HG02973 (cell line): Measurements from ENCODE around the gene TLR6.

Experiments used
- ATAC-seq: cut with Tn5 transposase; IDR thresholded peaks from one replicate; pipeline ENCODE4 v1.9.1; 2021; ENCODE audit warnings: moderate library complexity; ENCODE audit not compliant: unreplicated experiment

The TLR6 gene

DNA sequence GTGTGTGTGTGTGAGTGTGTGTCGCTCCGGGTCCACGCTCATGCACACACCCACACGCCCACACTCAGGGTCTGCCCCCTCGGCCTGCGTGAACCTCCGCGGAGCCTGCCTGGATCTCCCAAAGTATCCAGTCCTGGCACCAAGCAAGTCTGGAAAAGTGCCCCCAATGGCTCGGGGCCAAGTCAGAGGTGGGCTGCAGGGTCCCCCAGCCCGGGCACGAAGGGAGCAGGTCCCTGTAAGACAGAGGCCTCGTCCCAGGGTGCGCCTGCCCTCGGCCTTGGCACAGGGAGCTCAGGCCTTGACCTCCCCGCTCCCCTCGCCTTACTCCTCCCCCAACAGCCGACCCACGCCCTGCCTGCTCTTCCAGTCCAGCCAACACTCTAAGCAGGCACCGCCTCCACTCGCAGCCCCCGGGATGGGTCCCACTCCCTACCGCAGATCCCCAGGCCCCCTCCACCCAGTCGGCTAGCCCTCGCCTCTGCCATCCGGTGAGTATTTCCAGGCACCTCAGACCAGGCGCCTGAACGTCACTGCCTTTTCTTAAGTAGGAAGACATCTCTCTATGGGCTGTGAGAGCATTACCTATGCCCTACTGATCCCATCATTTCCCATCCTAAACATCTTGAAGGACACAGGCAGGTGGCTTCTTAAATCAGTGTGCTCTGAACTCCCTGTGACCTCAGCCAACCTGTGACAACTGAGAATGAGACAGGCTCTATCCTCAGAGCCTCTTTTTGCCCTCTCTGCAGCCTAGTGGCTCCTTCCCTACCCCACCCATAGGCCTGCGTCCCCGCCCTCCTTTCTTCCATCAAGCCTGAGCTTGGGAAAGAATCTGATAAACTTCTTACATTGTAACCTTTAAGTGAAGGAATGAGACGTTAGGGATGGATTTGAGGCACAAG is 11.7 kb upstream of the TLR6 start:
- ATAC-seq: no peak

DNA sequence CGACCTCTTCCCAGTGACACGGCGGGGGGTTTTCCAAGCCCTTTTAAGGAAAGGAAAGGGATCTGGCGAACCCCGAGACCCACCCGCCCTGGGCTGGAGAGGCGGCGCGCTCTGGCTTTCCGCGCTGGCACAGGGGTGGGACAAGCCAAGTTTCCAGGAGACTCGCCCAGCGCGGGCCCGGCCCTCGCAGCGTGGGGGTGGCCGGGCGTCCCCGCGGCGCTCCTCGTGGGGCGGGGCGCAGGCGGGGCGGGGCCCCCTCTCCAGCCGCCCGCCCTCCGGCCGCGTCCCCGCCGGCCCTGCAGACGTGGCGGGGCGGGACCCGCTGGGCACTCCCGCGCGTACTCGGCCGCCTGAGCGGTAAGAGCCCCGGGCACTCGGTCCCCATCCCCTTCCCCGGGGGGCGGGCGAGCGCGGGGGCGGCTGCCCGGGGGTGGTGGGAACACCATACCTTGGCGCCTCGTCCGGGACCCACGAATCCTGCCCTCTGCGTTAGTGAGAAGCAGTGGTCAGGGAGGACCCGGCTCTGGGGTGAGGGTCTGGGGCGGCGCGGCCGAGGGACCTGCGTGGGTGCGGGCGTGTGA is 11.0 kb upstream of the TLR6 start, which contains the start of gene FAM114A1:
TSS of gene FAM114A1 (plus strand) at position 329 of the 581 bp plus-strand sequence. CDS start 10,273 bp downstream, outside the sequence.
- ATAC-seq: peak; percentile 86

DNA sequence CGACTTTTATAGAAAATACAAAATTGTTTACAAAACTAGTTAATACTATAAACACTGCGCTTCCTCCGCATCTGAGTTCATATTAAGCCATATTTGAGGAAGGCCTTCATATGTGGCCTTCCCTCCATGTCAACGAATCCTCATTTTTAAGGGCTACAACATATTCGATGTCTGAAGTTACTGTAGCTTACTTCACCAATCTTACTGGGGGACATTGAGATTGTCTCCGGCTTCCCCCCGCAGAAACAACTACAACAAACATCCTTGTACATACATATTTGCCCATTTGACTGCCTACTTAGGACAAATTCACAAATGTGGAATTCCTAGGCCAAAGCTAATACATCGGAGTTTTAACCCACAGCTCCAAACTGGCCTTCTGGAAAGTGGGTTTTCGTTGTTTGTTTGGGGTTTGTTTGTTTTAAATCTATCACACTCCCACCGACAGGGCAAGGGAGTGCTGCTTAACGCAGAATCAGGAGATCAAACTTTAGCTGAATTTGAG is 10.4 kb upstream of the TLR6 start:
- ATAC-seq: peak; percentile 25

GRCh38 chr4:38865445-38865844 is 8.8 kb upstream of the TLR6 start:
- no peak for ATAC-seq

GRCh38 chr4:38861791-38862190 is 5.2 kb upstream of the TLR6 start:
- ATAC-seq: no peak

- no peak for ATAC-seq
These were observed 4.3 kb upstream of the TLR6 start for GRCh38 chr4:38860788-38861424.

DNA sequence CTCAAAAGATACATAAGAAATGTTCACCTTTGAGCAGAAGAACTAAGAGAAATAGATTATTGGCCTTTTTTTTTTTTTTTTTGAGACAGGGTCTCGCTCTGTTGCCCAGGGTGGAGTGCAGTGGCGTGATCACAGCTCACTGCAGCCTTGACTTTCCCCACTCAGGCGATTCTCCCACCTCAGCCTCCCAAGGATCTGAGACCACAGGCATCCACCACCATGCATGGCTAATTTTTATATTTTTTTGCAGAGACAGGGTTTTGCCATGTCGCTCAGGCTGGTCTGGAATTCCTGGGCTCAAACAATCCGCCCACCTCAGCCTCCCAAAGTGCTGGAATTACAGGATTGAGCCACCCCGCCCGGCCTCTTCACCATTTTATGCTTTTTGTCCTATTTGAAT is 2.9 kb upstream of the TLR6 start:
- ATAC-seq: no peak

DNA sequence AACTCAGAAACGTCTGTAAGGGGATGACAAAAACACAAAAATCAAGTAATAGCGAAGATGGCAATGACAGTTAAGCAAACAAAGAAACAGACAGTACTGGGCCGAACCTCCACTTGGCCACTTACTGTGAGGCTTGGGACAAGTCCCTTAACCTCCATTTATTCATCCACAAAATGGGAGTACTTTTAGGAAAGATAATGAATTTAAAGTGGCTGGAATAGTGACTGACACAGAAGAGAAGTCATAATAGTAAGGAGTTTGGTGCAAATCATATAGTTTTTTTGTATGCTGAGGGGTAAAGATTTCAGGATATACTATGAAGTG is 1.4 kb upstream of the TLR6 start:
- no peak for ATAC-seq

DNA sequence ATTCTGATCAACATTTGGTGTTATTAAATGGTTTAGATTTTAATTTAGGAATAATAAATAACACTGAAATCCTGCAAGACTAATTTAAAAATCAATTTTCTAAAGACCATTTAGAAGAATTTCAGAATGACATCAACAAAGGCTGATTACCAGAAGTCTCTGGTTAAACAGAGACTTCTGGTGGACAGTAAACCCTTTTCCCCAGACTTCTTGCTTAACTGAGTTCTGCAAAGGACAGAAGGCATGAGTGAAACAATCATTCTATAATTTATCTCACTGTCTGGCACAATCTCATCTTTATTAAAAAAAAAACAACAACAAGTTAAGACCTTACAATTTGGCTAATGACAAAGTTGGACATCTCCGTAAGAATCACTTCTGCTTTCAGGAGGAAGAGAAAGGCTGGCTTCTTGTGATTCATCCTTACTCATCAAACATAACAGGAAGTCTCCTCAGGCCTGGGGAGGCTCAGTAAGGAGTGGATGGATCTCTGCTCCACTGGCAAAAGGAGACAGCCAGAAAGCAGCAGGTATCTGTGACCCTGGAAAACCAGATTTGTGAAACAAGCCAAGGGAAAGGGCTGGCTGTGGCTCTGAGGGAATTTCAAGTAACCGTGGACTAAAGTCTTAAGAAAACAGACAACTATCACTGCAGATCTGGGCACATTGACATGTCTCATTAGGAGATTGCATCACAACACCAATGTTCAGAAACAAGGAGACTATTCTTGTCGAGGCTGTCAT is 908 bp upstream of the TLR6 start:
- peak; percentile 72 for ATAC-seq

GRCh38 chr4:38856046-38856445 is 571 bp downstream of the TLR6 start:
- ATAC-seq: no peak

DNA sequence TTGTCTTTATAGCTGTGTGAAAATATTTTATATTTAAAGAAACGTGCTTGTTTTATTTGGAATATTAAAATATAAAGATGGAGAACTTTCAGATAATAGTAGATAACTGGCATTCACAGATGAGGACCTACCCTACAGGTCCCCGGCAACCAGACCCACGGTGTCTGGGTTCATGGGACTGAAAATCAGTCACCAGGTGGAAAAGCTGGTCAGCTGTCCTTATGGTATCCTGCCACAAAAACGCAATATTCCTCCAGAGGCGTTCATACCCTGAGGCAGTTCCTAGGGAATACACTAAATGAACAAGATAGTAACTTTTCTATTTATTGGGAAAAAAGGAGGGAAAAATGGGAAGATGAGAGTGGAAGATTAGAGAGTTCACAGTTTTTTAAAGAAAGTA is 1.2 kb downstream of the TLR6 start:
- ATAC-seq: no peak

DNA sequence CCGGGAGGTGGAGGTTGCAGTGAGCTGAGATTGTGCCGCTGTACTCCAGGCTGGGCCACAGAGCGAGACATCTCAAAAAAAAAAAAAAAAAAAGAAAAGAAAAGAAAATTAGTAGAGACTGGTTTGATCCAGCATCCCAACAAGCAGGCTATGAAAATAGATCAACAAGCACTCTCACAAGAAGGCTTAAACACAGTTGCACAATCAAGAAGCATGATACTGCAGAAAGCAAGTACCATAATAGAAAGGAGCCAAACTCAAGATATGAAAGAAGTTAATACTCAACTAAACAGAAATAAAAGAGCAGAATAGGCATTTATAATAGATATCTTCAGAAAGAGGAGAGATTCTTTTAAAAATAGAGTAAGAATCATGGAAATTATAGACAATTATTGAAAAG is 10.6 kb downstream of the TLR6 start:
- no peak for ATAC-seq

DNA sequence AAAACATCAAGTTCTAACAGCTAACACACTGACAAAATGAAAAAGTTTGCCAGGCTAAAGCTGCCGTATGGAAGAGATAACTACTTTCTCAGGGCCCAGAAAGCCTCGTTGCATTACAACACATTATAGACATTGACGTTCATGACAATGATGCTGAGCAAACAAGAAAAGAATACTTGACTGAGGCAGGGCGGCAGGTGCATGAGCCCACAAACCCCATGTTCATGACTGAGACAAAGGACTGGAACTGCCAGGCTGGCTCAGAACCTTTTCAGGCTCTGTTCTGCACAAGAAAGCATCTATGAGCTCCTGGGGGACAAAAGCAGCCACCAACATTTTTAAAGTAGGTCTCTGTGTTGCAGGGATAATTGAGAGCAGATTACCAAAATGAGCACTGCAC is 13.6 kb downstream of the TLR6 start:
- ATAC-seq: no peak

DNA sequence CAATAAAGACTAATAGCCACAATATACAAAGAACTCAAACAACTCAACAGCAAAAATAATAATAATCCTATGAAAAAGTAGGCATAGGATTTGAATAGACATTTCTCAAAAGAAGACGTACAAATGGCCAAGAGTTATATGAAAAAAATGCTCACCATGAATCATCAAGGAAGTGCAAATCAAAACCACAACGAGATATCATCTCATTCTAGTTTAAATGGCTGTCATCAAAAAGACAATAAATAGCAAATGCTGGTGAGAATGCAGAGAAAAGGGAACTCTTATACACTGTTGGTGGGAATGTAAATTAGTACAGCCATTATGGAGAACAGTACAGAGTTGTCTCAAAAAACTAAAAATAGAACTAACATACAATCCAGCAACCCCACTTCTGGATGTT is 18.8 kb downstream of the TLR6 start:
- no peak for ATAC-seq

- ATAC-seq: no peak
These were observed 19.3 kb downstream of the TLR6 start for GRCh38 chr4:38837334-38837733.

GRCh38 chr4:38834570-38834969 is 22.0 kb downstream of the TLR6 start:
- no peak for ATAC-seq

DNA sequence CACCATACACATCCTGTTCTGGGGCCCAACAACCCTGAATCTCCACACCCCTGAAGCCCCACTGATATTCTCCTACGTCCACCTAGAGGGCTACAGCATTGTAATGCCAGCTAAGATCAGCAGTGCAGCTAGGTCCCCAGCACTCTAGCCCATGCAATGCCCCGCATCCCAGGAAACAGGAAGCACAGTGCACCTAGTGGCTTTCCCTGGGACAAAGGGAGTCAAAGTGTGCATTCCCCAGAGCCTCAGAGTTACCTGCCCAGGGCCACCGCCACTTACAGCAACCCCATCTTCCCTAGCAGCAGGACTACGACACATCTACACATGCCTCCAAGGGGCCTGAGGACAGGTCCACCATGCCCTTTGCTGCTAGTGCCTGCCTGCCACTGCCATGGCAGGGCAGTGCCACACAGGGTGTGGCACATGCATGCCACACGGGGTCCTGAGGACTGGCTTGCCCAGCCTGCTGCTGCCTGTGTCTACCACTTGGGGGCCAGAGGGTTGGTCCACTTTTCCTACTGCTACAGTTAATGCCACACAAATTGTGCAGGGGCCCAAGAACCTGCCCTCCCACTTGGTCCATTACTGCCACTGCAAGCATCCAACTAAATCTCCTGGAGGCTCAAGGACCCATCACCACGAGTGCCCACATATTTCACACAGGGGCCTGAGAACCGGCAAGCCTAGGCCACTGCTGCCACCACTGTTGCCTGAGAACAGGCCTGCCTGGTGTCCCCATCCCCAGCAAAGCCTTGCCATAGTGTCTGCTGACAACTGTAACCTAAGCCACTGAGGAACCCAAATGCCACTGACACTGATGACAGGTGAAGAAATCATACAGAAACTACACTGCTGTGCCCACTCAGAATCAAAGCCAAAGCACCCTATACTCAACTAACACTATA is 23.7 kb downstream of the TLR6 start:
- no peak for ATAC-seq

DNA sequence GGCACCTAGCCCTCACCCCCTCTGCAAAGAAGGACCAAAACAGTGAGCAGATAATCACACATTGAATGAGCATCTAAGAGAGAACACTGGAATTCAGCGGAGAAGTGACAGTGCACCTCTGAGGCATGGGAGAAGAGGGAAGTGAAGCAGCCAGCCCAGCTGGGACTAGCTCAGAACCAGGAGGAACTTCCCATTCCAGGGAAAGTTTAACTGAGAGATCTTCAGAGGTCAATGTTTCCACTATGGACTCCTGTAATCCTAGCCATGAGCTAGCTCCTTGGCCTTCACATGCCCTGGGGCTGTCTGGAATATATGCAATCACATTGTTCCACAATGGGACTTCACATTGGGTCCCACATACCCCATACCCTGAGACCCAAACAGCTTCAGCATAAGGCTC is 24.4 kb downstream of the TLR6 start:
- no peak for ATAC-seq

DNA sequence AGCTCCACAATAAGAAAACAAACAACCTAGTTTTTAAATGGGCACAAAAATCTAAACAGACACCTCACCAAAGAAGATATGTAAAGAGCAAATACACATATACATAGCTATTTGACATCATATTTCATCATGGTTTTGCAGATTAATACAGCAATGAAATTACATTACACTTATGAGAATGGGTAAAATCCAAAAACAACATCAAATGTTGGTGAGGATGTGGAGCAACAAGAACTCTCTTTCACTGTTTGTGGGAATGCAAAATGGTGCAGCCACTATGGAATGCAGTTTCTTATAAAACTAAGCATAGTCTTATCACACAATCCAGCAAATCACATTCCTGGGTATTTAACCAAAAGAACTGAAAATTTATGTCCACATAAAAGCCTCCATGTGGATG is 25.0 kb downstream of the TLR6 start:
- ATAC-seq: no peak

DNA sequence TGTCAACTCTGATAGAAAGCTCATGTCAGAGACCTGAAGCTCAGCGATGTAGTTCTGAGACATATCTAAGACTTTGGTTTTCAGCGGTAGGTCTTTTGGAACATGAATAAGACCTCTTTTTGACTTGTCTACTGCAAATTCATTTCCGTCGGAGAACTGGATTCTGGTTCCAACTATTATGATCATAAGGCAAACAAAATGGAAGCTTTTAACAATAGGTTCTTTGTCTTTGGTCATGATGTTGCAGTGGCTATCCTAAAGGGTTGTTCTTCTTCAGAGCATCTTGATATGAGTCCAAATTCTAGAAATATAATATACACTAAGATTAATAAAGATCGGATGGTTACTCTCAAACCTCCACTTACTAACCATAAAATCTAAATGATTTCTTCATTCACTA is 27.4 kb downstream of the TLR6 start:
- no peak for ATAC-seq
